ENCODE data around the gene PCBP4. TPM values are rescaled to one million over a fixed set of nuclear protein-coding genes. Genes with fewer than 3 reads are reported as not detected.

PCBP4 gene
- 10 to 100 TPM; 10.3 to 21.3 TPM for total RNA-seq

DNA sequence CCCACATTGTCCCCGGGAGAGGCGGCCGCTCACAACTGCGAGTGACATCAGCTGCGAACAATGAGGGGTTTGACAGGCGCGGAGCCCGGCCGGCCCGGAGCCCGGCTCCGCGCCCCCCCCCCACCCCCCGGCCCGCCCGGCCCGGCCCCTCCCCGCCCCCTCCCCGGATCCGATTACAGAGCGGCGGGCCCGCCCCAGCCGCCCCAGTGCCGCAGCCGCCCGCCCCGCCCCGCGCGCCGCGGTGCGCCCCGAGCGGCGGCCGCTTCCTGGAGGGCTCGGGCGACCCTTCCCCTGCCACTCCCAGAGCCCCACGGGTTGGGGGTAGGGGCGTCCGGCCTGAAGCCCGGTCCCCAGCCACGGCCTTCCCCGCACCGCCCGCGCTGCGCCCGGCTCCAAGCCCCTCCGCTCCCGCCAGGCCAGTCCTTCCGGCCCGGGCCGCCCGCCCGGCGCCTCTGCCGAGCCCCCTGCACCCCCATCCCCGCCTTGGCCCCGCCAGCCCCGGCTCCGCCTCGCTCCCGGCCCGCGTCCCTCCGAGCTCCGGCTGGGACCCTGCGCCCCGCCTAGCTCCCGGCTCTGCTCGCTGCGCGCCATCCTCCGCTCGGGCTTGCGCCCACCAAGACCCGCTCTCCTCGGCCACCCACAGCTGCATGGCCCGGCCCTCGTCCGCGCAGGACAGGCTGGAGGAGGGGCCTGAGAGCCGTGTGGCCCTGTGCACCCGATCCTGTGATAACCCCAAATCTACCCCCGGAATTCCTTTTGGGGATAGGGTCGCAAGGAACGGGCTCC, at the start of gene PCBP4:
Gene PCBP4, minus strand, starts transcription at position 71 of the 786 bp plus-strand sequence. CDS start 6,214 bp downstream, outside the sequence.

GRCh38 chr3:51995346-51996163, 28.3 kb upstream of the PCBP4 start, which contains the start of gene RPL29:
Gene RPL29, minus strand, starts transcription at chr3:51995895. Its CDS starts 434 bp downstream, at chr3:51995461.

GRCh38 chr3:51982838-51983577, 15.8 kb upstream of the PCBP4 start, which contains the start of gene ACY1:
Gene ACY1, plus strand, starts transcription at chr3:51983535. Its CDS starts 530 bp downstream, at chr3:51984065.

GRCh38 chr3:51974963-51975851, 8.0 kb upstream of the PCBP4 start, which contains the start of gene ABHD14A:
Gene ABHD14A, plus strand, starts transcription at chr3:51975064. Its CDS starts 72 bp downstream, at chr3:51975136.

GRCh38 chr3:51955175-51955892, 11.9 kb downstream of the PCBP4 start, which contains the start of gene GPR62:
Gene GPR62, plus strand, starts transcription at chr3:51955381. Its CDS starts 272 bp downstream, at chr3:51955653.

DNA sequence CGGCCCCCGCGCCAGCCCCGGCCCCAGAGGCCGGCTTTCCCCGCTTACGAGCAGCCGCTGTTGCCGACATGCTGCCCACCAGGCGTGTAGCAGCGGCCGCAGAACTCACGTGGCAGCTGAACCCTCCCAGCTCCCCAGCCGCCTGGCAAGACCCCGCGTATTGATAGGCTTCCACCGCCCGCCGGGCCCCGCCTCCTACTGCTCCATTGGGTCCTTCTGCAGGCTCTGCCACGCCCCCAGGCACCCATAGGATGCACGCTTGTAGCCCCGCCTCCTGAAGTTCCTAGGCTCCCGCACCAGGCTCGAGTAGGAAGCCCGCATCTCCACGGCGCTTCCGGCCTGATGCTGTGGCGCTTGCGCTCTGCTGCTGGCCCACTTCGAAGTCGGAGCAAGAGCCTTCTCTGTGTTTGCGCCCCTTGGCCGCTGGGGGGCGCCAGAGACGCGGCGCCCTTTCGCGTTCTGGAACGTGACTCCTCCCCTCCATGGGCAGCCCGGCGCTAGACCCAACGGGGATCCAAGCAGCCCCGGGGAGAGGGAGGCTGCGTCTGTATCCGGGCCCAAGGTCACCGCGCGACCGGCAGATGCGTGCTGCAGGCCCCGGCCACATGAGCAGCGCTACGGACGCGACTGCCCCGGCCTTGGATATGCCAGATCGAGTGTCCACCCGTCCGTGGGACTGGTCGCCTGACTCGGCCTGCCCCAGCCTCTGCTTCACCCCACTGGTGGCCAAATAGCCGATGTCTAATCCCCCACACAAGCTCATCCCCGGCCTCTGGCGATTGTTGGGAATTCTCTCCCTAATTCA, 25.3 kb downstream of the PCBP4 start, which contains the start of the genes PARP3 and RRP9:
Gene PARP3, plus strand, starts transcription at position 566 of the 805 bp plus-strand sequence. CDS start 993 bp downstream, outside the sequence.
Gene RRP9, minus strand, starts transcription at position 107 of the 805 bp plus-strand sequence. Its CDS starts 37 bp downstream, at position 70.

Small RNA genes within 50 kb of the gene (small RNA-seq; reads per million reads assigned to genes)
- 0 reads per million in 2 donors for gene AC115284.1

Other genes starting within 250 kb of the PCBP4 start
- gene IQCF6, start 188.2 kb downstream of the PCBP4 start, total RNA-seq, result not detected
- not detected for gene IQCF2, start 105.8 kb downstream of the PCBP4 start, total RNA-seq
- not detected for gene IQCF5, start 91.9 kb downstream of the PCBP4 start, total RNA-seq
- gene IQCF1, start 64.1 kb downstream of the PCBP4 start, total RNA-seq, result not detected
- 10 to 100 TPM; 16.2 to 49.3 TPM for gene RRP9, start 25.6 kb downstream of the PCBP4 start, total RNA-seq
- gene PARP3, start 25.1 kb downstream of the PCBP4 start, total RNA-seq, result 10 to 100 TPM; 10.3 to 14.8 TPM
- gene GPR62, start 12.1 kb downstream of the PCBP4 start, total RNA-seq, result under 1 TPM in 1 of 2 donors, not detected in 1; under 0.01 TPM
- 10 to 100 TPM; 24.3 to 26.5 TPM for gene ABHD14B, start 6.6 kb upstream of the PCBP4 start, total RNA-seq
- gene ABHD14A, start 7.6 kb upstream of the PCBP4 start, total RNA-seq, result 1 to 10 TPM; 9.0 to 9.6 TPM
- gene ACY1, start 16.1 kb upstream of the PCBP4 start, total RNA-seq, result 10 to 100 TPM; 53.0 to 59.6 TPM
- 1,000 to 10,000 TPM in 1 of 2 donors, 100 to 1,000 TPM in 1; 900 to 1,242 TPM for gene RPL29, start 28.4 kb upstream of the PCBP4 start, total RNA-seq
- gene DUSP7, start 89.1 kb upstream of the PCBP4 start, total RNA-seq, result 10 to 100 TPM in 1 of 2 donors, 1 to 10 TPM in 1; 7.9 to 15.0 TPM
- 10 to 100 TPM in 1 of 2 donors, 1 to 10 TPM in 1; 7.9 to 16.3 TPM for gene POC1A, start 187.0 kb upstream of the PCBP4 start, total RNA-seq
- gene ALAS1, start 230.7 kb upstream of the PCBP4 start, total RNA-seq, result 10 to 100 TPM; 74.6 to 80.9 TPM